ENCODE data around the gene ALX3.
"Not testable (repeated sequence)": the region's sequence is repeated elsewhere in the genome, so short reads cannot be mapped to it uniquely, and the experiment has no call there.

ALX3 gene

GRCh38 chr1:110038271-110038670, 32.2 kb downstream of the ALX3 start:
- no peak for DNase-seq

DNA sequence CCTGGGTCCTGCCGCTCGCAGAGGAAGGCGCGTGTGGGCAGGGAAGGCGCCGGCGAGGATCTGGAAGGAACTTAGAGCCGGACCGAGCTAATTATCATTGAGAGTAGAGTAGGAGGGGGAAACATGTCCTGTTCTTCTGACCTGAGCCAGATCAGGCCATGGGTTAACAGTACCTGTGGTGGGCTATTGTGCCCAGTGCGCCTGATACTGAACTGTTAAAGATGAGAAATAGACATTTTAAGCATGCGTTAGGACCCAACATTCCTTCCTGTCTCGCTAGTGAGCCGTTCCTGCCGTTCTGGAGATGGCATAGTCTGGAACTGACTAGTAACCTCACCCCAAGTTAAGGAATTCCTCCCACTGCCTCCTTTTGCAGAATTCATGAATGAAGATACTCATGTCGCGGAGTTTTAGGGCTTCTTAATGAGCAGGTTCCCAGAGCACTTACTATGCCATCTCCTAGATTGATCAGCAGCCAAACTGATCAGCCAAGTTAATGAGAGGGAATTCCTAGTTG, 35.2 kb downstream of the ALX3 start:
- no peak for DNase-seq

- peak; percentile 89 for DNase-seq
These were observed 35.8 kb downstream of the ALX3 start, which contains the start of gene STRIP1 for GRCh38 chr1:110034451-110035235. Gene STRIP1 (plus strand): TSS chr1:110034624. CDS start chr1:110034638, 14 bp downstream.

DNA sequence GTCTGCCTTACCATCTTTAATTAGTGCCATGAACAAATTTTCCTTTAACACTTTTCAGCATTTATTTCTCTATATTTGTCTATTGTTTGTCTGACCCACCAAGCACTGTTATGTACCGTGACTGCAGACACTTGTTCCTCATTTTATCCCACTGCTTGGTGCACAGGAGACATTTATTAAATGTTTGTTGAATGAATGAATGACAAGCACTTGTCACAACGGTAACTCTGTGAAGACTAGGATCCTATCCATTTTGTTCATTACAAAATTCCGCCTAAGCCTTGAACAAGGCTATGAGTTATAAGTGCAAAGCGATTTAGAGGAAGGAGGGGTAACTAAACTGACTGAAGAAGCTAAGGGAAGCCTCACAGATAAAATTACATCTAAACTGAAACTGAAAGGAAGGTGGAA, 36.4 kb downstream of the ALX3 start:
- no peak for DNase-seq

- DNase-seq = no peak
These were observed 37.1 kb downstream of the ALX3 start for GRCh38 chr1:110033421-110033820.

- DNase-seq = no peak
These were observed 38.1 kb downstream of the ALX3 start for GRCh38 chr1:110032327-110032726.

DNA sequence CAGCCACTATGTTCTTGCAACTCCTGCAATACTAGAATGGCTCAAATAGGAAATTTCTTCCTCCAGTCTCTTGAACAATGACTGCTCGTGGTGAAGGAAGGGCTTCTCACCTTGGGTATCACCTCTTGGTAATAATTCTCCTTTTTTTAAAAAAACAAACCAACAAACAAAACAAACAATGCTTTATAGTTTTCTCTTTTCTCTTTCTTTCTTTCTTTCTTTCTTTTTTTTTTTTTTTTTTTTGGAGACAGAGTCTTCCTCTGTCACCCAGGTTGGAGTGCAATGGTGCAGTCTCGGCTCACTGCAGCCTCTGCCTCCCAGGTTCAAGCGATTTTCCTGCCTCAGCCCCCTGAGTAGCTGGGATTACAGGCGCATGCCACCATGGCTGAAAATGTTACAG, 39.8 kb downstream of the ALX3 start:
- DNase-seq = not testable (repeated sequence)

DNA sequence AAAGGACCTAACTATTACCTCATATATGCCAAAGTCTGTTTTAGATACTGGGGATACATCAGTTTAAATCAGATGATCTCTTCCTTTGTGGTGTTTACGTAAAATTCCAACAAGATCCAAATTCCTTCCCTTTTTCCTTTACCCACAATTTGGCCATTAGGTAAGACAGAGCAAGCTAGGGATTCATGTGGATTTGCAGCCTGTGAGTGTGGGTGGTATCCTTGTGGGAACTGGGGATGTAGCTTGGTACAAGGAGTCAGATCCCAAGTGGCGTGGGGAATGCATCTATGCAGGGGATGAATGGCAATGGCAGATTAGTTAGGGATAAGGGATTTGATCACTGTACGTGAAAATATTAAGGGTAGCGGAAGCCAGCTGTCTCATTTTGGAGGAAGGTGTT, 45.9 kb downstream of the ALX3 start:
- DNase-seq = no peak

- DNase-seq = no peak
These were observed 49.2 kb downstream of the ALX3 start for GRCh38 chr1:110021285-110021684.

DNA sequence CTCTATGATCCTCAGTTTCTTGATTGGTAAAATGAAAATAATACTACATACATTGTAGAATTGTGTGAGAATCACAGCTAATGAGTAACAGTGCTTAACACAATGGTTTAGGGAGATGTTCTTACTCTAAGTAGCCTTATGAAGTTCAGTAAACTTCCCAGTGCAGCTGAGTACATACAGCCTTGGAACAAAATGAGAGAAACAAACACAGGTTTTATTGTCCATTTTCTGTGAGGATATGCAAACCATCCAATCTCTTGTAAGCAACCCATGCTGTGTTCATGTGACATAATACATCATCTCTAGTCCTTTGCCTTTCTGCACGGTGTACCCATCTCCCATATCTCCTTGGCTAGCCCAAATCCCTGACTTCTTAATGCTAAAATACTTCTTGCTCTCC, 50.7 kb downstream of the ALX3 start:
- DNase-seq = no peak

GRCh38 chr1:110018396-110018795, 52.1 kb downstream of the ALX3 start:
- DNase-seq = no peak

- DNase-seq = no peak
These were observed 52.7 kb downstream of the ALX3 start for GRCh38 chr1:110017792-110018191.

DNA sequence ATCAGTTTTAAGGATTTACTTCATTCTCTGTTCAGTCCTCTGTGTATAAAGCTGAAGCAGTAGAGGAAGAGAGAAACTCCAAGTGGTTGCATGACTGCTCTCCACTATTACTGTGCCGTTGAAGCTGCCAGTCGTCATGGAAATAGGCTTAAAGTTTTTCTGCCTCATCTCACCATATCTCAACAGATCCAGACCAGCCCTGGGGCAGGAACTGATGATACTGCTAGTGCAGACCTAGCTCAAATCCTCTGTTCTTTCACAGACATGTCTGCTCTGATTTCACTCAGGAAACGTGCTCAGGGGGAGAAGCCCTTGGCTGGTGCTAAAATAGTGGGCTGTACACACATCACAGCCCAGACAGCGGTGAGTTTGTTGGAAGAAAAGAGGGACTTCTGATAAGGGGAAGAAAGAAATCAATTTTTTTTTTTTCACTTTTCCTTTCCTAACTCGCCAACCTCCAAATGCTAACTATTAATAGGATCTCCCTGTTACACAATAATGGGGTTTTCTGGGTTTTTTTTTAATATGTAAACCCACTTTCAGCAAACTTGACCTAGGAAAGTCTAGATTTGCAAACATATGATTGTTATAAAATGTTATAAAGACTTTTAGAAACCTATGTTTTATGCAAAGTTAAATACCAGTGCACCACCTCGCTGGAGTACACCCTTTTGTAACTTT, 58.2 kb downstream of the ALX3 start:
- DNase-seq = no peak

DNA sequence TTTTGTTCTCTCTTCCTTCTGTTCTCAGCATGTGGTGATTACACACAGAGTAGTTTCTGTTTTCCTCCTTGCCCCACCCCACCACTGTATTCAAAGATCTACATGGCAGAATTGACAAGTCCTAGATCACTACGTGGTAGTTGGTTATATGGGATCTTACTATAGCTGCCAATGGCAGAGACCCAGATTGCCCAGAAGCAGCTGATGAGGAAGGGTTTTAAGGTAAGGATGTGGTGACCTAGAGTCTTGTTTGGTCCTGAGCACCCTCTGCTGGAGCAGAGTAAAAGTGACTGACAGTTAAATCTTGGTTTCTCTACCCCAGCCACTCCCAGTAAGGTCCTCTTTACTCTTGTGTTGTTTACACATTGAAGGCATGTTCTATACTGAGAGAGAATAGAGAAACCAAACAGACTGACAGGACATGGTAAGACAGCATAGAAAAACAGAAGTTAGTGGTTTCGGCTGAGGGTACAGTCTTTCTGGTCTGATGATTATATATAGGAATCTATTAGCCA, 58.9 kb downstream of the ALX3 start:
- DNase-seq = no peak
